HG03097 (cell line): ENCODE results near the gene BDP1.
"Not testable (repeated sequence)": the region's sequence is repeated elsewhere in the genome, so short reads cannot be mapped to it uniquely, and the experiment has no call there.

Experiments
- ATAC-seq: cut with Tn5 transposase; IDR thresholded peaks from one replicate; pipeline ENCODE4 v1.9.1; 2021; ENCODE audit not compliant: unreplicated experiment, low FRiP score

The BDP1 gene

DNA sequence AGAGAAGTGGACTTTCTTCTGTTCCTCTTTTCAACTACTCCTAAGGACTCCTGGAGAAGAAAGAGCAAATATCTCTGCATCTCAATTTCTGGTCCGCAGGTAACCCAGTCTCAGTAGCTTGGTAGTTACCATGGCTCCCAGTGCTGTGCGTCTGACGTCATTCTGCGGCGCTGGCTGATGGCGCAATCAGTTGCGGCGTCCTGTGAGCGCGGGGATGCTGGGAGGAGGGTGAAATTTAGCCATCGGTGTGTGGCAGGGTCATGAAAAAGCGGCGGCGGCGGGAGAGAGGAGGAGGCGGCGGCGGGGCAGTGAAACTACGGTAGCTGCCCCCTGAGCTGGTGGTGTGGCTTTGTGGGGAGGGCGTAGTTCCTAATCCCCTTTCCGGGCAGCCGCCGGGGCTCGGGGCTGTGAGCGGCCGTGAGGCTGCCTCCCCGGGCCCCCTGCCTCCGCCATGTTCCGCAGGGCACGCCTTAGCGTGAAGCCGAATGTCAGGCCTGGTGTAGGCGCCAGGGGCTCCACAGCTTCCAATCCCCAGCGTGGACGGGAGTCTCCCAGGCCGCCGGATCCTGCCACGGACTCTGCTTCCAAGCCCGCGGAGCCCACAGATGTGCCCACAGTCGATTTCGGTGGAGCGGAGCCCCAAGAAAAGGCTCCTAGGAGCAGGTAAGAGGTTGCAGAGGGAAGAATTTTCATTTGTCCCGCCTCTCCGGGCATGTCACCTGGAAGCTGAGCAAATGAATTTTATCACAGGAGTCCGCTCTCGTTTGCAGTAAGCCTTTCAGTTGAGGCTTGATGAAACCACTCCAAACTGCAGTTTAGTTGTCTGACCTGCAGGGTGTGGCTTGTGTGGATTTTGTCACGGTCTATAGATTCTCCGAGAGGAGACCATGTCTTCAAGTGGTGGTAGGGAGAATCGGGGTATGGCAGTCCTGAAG is at the start of gene BDP1:
BDP1 (plus strand) TSS at position 225 of the 935 bp plus-strand sequence; CDS start at position 452, 227 bp downstream.
- ATAC-seq = peak; percentile 84

DNA sequence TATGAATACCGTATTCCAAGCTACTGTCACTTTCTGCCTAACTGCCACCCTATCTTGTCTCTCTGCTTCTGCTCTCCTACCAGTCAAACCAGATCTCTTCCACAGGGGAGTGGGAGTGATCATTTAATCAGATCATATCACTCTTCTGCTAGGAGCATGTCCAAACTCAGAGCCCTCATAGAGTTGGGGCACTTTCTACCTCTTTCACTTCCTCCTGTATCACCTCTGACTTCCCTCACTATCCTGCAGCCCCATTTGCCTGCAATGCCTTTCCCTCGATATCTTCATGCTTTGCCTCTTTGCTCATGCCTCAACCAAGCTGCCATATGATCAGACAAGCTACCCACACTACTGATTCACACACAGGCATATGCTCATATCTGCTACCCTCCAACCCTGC is 45.4 kb upstream of the BDP1 start:
- not testable (repeated sequence) for ATAC-seq

DNA sequence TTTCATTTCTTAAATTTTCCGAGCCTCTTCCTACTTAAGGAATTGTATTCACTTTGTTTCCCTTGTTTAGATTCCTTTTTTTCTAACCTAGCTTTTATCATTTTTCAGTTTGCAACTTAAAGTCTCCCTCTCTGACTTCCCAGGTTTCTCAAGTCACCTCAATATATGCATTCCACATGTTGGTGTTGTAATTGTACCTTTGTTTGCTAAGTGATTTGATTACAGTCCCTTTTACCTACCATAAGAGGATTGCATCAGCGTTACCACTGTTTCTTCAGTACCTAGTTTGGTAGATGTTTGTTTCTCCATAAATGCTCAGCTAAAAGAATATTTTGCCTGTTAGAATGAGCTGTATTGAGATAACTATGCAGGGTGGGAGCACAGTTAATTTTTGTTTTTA is 39.8 kb upstream of the BDP1 start:
- ATAC-seq = not testable (repeated sequence)

DNA sequence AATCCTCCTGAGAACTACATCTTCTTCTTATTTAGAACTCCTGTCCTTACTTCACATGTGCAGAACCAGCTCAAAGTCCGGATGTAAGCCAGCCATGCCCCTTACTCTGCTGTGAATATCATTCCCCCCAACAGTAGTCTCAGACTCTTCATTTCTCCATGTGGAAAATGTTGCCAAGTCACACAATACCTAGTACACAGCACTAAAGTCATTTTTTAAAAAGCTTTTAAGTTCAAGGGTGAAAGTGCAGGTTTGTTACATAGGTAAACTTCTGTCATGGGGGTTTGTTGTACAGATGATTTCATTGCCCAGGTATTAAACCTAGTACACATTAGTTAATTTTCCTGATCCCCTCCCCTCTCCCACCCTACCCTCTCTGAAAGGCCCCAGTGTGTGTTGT is 37.4 kb upstream of the BDP1 start:
- not testable (repeated sequence) for ATAC-seq

- ATAC-seq = not testable (repeated sequence)
Observed at GRCh38 chr5:71421278-71421677, 34.2 kb upstream of the BDP1 start.

DNA sequence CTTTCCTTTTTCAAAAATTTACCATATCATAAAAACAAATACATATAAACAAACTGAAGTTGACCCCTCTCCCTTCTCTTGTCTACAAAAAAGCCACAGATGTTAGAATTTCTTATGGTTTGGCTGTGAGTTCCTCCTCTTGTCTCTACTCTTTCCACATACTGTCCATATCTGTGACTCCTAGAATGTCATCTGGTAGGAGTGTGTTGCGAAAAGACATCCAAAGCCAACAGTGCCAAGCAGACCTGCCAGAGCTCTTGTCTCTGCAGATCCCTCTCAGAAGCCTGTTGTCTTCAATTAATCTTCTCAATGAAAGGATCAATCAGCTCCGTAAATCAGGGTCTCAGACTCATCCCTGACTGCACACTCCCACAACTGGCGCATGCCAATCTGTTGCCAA is 31.6 kb upstream of the BDP1 start:
- not testable (repeated sequence) for ATAC-seq

- ATAC-seq = not testable (repeated sequence)
Observed at GRCh38 chr5:71426686-71427474, 28.6 kb upstream of the BDP1 start.

DNA sequence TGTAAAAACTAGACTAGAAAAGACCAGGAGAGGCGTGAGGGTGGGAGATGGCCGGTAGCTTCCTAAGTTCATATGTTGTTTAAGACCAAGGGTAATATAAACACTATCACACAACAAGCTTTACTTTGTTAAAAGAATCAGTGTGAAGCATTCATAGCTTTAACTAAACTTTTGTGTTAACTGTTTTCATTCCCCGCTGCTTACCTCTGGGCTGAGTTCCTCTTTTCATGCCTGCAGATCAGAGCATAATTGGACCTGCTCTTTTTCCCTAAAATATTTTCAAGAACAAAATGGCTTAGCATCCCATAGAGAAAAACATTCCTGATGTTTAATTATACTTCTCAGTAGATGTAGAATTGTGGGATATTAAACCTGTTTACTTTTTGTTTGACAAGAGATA is 23.0 kb upstream of the BDP1 start:
- not testable (repeated sequence) for ATAC-seq

DNA sequence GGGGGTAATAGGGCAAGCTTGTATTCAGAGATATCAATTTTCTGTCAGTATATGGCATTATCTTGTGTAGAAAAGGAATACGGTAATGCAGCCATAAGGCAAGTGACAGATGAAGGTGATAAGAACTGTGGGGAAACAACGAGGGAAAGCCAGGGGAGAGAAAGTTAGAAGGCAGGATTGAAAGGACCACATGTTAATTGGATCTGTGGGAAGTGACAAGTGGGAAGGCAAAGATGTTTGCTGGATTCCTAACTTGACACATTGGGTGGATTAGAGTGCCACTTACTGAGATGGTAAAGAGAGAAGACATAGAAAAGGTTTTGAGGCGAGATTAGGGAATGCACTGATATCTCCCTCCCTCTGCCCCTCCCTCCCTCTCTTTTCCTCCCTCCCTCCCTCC is 20.6 kb upstream of the BDP1 start:
- not testable (repeated sequence) for ATAC-seq

GRCh38 chr5:71441564-71441963 is 13.9 kb upstream of the BDP1 start:
- ATAC-seq = not testable (repeated sequence)

- ATAC-seq = not testable (repeated sequence)
Observed at GRCh38 chr5:71443891-71444290, 11.6 kb upstream of the BDP1 start.

GRCh38 chr5:71445015-71445414 is 10.4 kb upstream of the BDP1 start:
- not testable (repeated sequence) for ATAC-seq

- not testable (repeated sequence) for ATAC-seq
Observed at GRCh38 chr5:71445523-71446152, 9.8 kb upstream of the BDP1 start.

GRCh38 chr5:71446540-71447216 is 8.8 kb upstream of the BDP1 start:
- ATAC-seq = not testable (repeated sequence)

GRCh38 chr5:71447218-71447808 is 8.1 kb upstream of the BDP1 start:
- ATAC-seq = not testable (repeated sequence)

- ATAC-seq = no peak
Observed at GRCh38 chr5:71452876-71453275, 2.6 kb upstream of the BDP1 start.

GRCh38 chr5:71454913-71455312 is 538 bp upstream of the BDP1 start:
- no peak for ATAC-seq

DNA sequence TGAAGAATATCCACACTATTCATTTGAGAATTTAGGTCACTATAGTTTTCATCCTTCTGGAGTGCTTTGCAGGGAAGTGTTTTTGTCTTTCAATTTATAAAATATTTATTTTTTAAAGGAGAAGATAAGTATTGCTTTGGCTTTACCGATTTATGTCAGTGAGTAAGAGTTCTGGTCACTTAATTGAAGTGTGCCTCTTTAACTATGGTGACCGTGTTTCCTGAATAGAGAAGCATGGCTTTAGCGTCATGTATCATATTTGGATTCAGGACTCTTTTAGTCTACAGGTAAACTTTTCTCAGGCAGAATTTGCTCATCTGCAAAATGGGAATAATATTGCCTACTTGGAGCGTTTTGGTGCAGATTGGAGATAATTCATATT is 902 bp downstream of the BDP1 start:
- no peak for ATAC-seq

GRCh38 chr5:71457106-71457505 is 1.7 kb downstream of the BDP1 start:
- no peak for ATAC-seq

- ATAC-seq = no peak
Observed at GRCh38 chr5:71460693-71461092, 5.2 kb downstream of the BDP1 start.
